ENCODE results near the gene MAP2.

DNA sequence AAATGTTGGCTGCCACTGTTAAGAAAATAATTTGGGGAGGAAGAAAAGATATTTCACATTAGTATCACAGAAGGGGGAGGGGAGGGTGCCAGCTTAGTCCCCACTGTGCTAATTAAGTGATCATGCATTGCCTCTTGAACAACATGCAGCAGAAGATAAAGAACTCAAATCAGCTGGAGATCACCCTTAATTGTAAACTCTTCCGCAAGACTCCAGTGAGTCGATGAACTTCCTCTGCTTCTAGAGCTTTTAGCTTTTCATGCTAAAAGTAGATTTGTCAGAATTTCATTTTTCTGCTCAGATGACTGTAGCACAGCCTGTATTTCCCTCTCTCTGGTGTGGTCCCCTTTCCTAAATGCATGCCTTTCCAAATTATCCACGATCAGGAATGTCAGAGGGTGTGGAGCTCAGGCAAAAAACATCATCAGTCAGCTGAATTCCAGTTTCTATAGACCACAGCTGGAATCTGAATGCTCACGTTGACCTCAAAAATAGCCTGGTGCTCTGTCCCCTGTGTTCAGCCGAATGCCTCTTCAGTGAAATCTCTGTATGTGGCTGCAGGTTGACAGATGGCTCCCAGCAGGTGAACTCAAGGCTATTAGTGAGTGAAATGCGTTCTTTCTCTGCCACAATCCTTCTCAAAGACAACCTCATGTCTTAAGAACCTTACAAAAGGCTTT lies 191.0 kb downstream of the MAP2 start:
- TF ChIP-seq CTCF (IDR thresholded peaks at IDR 0.05) (no peak), NFYB (CRISPR knock-in tag; conservative IDR thresholded peaks at IDR 0.05; ENCODE audit: low read depth) (no peak), MAX (CRISPR knock-in tag; IDR thresholded peaks at IDR 0.05) (no peak), SMAD3 (CRISPR knock-in tag; IDR thresholded peaks at IDR 0.05; ENCODE audit: borderline replicate concordance) (no peak), USF2 (CRISPR knock-in tag; IDR thresholded peaks at IDR 0.05) (no peak), TEAD4 (CRISPR knock-in tag; IDR thresholded peaks at IDR 0.05) (0 out of 2 replicates have a peak, but pooled peaks have one; percentile 31), E2F4 (CRISPR knock-in tag; IDR thresholded peaks at IDR 0.05; ENCODE audit: borderline replicate concordance, low read depth) (no peak), NR3C1 (CRISPR knock-in tag; conservative IDR thresholded peaks at IDR 0.05; ENCODE audit: low read depth) (no peak), SMAD4 (CRISPR knock-in tag; IDR thresholded peaks at IDR 0.05) (no peak), CREM (CRISPR knock-in tag; IDR thresholded peaks at IDR 0.05) (no peak)
- TF ChIP-seq, protein P1, sequence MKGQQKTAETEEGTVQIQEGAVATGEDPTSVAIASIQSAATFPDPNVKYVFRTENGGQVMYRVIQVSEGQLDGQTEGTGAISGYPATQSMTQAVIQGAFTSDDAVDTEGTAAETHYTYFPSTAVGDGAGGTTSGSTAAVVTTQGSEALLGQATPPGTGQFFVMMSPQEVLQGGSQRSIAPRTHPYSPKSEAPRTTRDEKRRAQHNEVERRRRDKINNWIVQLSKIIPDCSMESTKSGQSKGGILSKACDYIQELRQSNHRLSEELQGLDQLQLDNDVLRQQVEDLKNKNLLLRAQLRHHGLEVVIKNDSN (CRISPR knock-in tag; IDR thresholded peaks at IDR 0.05) = no peak
- TF ChIP-seq, protein P2, sequence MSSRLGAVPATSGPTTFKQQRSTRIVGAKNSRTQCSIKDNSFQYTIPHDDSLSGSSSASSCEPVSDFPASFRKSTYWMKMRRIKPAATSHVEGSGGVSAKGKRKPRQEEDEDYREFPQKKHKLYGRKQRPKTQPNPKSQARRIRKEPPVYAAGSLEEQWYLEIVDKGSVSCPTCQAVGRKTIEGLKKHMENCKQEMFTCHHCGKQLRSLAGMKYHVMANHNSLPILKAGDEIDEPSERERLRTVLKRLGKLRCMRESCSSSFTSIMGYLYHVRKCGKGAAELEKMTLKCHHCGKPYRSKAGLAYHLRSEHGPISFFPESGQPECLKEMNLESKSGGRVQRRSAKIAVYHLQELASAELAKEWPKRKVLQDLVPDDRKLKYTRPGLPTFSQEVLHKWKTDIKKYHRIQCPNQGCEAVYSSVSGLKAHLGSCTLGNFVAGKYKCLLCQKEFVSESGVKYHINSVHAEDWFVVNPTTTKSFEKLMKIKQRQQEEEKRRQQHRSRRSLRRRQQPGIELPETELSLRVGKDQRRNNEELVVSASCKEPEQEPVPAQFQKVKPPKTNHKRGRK (CRISPR knock-in tag; IDR thresholded peaks at IDR 0.05; ENCODE audit: borderline replicate concordance) = no peak
- TF ChIP-seq, protein P3, sequence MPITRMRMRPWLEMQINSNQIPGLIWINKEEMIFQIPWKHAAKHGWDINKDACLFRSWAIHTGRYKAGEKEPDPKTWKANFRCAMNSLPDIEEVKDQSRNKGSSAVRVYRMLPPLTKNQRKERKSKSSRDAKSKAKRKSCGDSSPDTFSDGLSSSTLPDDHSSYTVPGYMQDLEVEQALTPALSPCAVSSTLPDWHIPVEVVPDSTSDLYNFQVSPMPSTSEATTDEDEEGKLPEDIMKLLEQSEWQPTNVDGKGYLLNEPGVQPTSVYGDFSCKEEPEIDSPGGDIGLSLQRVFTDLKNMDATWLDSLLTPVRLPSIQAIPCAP (CRISPR knock-in tag; IDR thresholded peaks at IDR 0.05) = no peak
